Adipocyte (in vitro differentiated cells): ENCODE results near the gene PRKX.
A peak's percentile ranks its signal among the peaks of the same experiment; 100 is the strongest.
"Not testable (repeated sequence)": the region's sequence is repeated elsewhere in the genome, so short reads cannot be mapped to it uniquely, and the experiment has no call there.

ENCODE experiments used
- DNase-seq: peaks from one replicate; pipeline ENCODE4 v3.0.0-alpha.2; 2015; ENCODE audit warnings: low read depth
- H3K27me3 ChIP-seq: replicated peaks from 2 replicates; pipeline ENCODE4 v1.7.0; 2013; ENCODE audit warnings: mild to moderate bottlenecking, low read length, moderate library complexity; ENCODE audit not compliant: control insufficient read depth, insufficient read depth
- H3K36me3 ChIP-seq: 2 replicates; pipeline ENCODE4 v1.7.0; 2013; ENCODE audit warnings: low read length, mild to moderate bottlenecking, moderate library complexity; ENCODE audit not compliant: control insufficient read depth, insufficient read depth, severe bottlenecking
- H3K4me1 ChIP-seq: 2 replicates; pipeline ENCODE4 v1.7.0; 2013; ENCODE audit warnings: mild to moderate bottlenecking, low read length, moderate library complexity; ENCODE audit not compliant: control insufficient read depth, insufficient read depth
- H3K4me3 ChIP-seq: 2 replicates; pipeline ENCODE4 v1.7.0; 2013; ENCODE audit warnings: mild to moderate bottlenecking, low read length, moderate library complexity
- H3K9ac ChIP-seq: 2 replicates; pipeline ENCODE4 v1.7.0; 2013; ENCODE audit warnings: mild to moderate bottlenecking, low read length, moderate library complexity
- H3K9me3 ChIP-seq: 2 replicates; pipeline ENCODE4 v1.7.0; 2013; ENCODE audit warnings: mild to moderate bottlenecking, low read length, moderate library complexity; ENCODE audit not compliant: control insufficient read depth

The PRKX gene

DNA sequence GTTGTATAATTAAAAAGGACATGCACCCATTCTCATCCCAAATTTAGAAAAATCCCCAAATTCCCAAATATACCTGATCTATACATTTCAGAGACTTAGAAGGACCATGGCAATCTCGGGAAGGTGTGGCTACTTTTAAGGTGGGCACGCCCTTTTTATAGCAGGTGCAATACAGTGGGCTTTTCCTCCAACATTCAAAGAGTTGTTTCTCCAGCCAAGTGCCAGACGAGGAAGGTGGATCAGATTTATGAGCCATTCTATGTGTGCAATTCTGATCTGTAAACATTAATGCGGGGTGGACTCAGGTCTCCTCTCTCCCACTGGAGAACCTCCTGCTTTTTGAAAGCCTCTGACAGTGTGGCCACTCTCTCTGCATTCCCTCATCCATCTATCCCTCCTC is 33.8 kb downstream of the PRKX start:
- no peak for DNase-seq
- H3K4me1 ChIP-seq, result no peaks in the 10 kb centered on the region
- H3K9ac ChIP-seq, result no peak overlapping the region
- H3K36me3 ChIP-seq, result no peaks in the 10 kb centered on the region
- no peaks in the 10 kb centered on the region for H3K9me3 ChIP-seq
- no peaks in the 10 kb centered on the region for H3K27me3 ChIP-seq
- no peak overlapping the region for H3K4me3 ChIP-seq

GRCh38 chrX:3678328-3678727 is 35.1 kb downstream of the PRKX start:
- no peaks in the 10 kb centered on the region for H3K4me1 ChIP-seq
- H3K36me3 ChIP-seq, result peaks cover 4% of the 10 kb centered on the region
- no peak overlapping the region for H3K9ac ChIP-seq
- no peaks in the 10 kb centered on the region for H3K27me3 ChIP-seq
- DNase-seq, result peak; percentile 13
- H3K9me3 ChIP-seq, result no peaks in the 10 kb centered on the region
- no peak overlapping the region for H3K4me3 ChIP-seq

- H3K27me3 ChIP-seq, result no peaks in the 10 kb centered on the region
- DNase-seq, result no peak
- H3K4me1 ChIP-seq, result no peaks in the 10 kb centered on the region
- H3K9ac ChIP-seq, result no peak overlapping the region
- H3K9me3 ChIP-seq, result no peaks in the 10 kb centered on the region
- H3K36me3 ChIP-seq, result peaks cover 6% of the 10 kb centered on the region
- H3K4me3 ChIP-seq, result no peak overlapping the region
Observed at GRCh38 chrX:3674881-3675280, 38.6 kb downstream of the PRKX start.

- no peaks in the 10 kb centered on the region for H3K9me3 ChIP-seq
- no peak overlapping the region for H3K4me3 ChIP-seq
- H3K36me3 ChIP-seq, result peaks cover 6% of the 10 kb centered on the region
- DNase-seq, result no peak
- H3K4me1 ChIP-seq, result no peaks in the 10 kb centered on the region
- H3K27me3 ChIP-seq, result no peaks in the 10 kb centered on the region
- H3K9ac ChIP-seq, result no peak overlapping the region
Observed at GRCh38 chrX:3669841-3670475, 43.5 kb downstream of the PRKX start.

DNA sequence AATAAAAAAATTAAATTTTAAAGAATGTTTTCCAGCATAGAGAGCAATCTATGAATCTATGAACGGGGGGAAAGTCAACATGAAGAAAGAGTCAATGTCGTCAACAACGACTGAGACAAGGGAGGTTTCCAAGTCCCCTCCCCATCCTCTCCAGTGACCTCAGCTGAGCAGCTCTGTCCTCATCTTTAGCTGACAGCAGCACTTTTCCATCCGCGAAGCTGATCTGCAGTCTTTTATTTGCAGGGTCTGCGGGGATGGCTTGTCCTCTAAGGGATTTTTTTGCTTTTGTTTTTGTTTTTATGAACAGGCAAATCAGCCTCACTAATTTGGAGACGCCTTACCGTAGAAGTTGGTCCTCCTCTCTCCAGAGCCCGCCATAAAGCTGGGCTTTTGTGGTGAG is 46.5 kb downstream of the PRKX start:
- no peak for DNase-seq
- Histone ChIP-seq H3K27me3 (no peaks in the 10 kb centered on the region), H3K9me3 (no peaks in the 10 kb centered on the region)

GRCh38 chrX:3664921-3665320 is 48.5 kb downstream of the PRKX start:
- H3K9me3 ChIP-seq, result no peaks in the 10 kb centered on the region
- no peak overlapping the region for H3K9ac ChIP-seq
- no peak overlapping the region for H3K4me3 ChIP-seq
- no peaks in the 10 kb centered on the region for H3K36me3 ChIP-seq
- no peaks in the 10 kb centered on the region for H3K4me1 ChIP-seq
- DNase-seq, result no peak
- H3K27me3 ChIP-seq, result no peaks in the 10 kb centered on the region

More for the DNA sequence above, 46.5 kb downstream of the PRKX start:
- Histone ChIP-seq H3K4me1 (no peaks in the 10 kb centered on the region), H3K9ac (no peak overlapping the region), H3K36me3 (no peaks in the 10 kb centered on the region), H3K4me3 (no peak overlapping the region)

- H3K36me3 ChIP-seq, H3K27me3 ChIP-seq, H3K4me1 ChIP-seq, H3K9ac ChIP-seq, H3K9me3 ChIP-seq, H3K4me3 ChIP-seq, DNase-seq: not testable (repeated sequence)
Observed at GRCh38 chrX:3663576-3664250, 49.7 kb downstream of the PRKX start.

GRCh38 chrX:3659761-3660160 is 53.7 kb downstream of the PRKX start:
- Histone ChIP-seq H3K9me3 (no peaks in the 10 kb centered on the region), H3K4me1 (no peaks in the 10 kb centered on the region), H3K27me3 (no peaks in the 10 kb centered on the region), H3K9ac (no peak overlapping the region), H3K36me3 (no peaks in the 10 kb centered on the region), H3K4me3 (no peak overlapping the region)
- peak; percentile 25 for DNase-seq

GRCh38 chrX:3655181-3655580 is 58.3 kb downstream of the PRKX start:
- no peaks in the 10 kb centered on the region for H3K9me3 ChIP-seq
- H3K27me3 ChIP-seq, result no peaks in the 10 kb centered on the region
- H3K4me1 ChIP-seq, result no peaks in the 10 kb centered on the region
- H3K36me3 ChIP-seq, result no peaks in the 10 kb centered on the region
- H3K9ac ChIP-seq, result no peak overlapping the region
- H3K4me3 ChIP-seq, result no peak overlapping the region
- no peak for DNase-seq

GRCh38 chrX:3653111-3653510 is 60.3 kb downstream of the PRKX start:
- no peak overlapping the region for H3K9ac ChIP-seq
- no peaks in the 10 kb centered on the region for H3K36me3 ChIP-seq
- H3K4me1 ChIP-seq, result no peaks in the 10 kb centered on the region
- no peak overlapping the region for H3K4me3 ChIP-seq
- DNase-seq, result no peak
- H3K27me3 ChIP-seq, result no peaks in the 10 kb centered on the region
- no peaks in the 10 kb centered on the region for H3K9me3 ChIP-seq

DNA sequence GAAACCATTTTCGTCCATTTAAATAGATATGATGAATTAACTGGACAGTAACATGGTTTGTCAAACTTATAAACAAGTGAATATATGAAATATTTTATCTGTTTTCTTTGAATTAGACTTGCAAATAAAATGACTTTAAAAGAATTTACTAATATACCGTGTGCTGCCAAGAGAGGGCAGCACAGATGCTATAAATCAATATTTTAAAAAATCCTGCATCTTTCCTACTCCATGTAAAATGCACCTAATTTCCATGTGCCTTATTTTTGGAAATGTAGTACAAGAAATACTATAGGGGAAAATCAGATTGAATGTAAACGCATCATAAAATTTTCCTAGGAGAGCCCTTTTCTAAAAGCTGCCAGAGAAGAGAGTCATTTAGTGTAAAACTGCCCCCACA is 62.2 kb downstream of the PRKX start:
- H3K4me3 ChIP-seq, result no peak overlapping the region
- no peaks in the 10 kb centered on the region for H3K4me1 ChIP-seq
- no peaks in the 10 kb centered on the region for H3K36me3 ChIP-seq
- DNase-seq, result peak; percentile 74
- no peaks in the 10 kb centered on the region for H3K27me3 ChIP-seq
- no peaks in the 10 kb centered on the region for H3K9me3 ChIP-seq
- no peak overlapping the region for H3K9ac ChIP-seq

- H3K4me3 ChIP-seq, result no peak overlapping the region
- H3K27me3 ChIP-seq, result no peaks in the 10 kb centered on the region
- no peak for DNase-seq
- no peaks in the 10 kb centered on the region for H3K4me1 ChIP-seq
- H3K9ac ChIP-seq, result no peak overlapping the region
- no peaks in the 10 kb centered on the region for H3K9me3 ChIP-seq
- H3K36me3 ChIP-seq, result no peaks in the 10 kb centered on the region
Observed at GRCh38 chrX:3648084-3648483, 65.4 kb downstream of the PRKX start.
